ENCODE measurements around the gene PAGE2B. TPM values are rescaled to one million over a fixed set of nuclear protein-coding genes. Genes with fewer than 3 reads are reported as not detected.

PAGE2B gene
- total and polyA plus RNA-seq, 9 of the 15 experiments (the other 6 are each of a cell fraction or from before 2014, with no cell fraction given) = 1.8 to 36.0 (median 16.5) TPM

GRCh38 chrX:55028040-55028439, 46.8 kb upstream of the PAGE2B start (continued):
- no peak for TF ChIP-seq CREB5 (CRISPR knock-in tag; IDR thresholded peaks at IDR 0.05)
- TF ChIP-seq PRPF4 (IDR thresholded peaks at IDR 0.05; ENCODE audit: insufficient read depth, low read depth, low read length, poor library complexity, severe bottlenecking) = no peak
- TF ChIP-seq TAF9B (IDR thresholded peaks at IDR 0.05; ENCODE audit: partially characterized antibody) = no peak
- TF ChIP-seq GATAD2B (IDR thresholded peaks at IDR 0.05; ENCODE audit: borderline replicate concordance) = peak; percentile 70; the same call in 1 of the 2 replicates
- no peak for TF ChIP-seq LARP7 (IDR thresholded peaks at IDR 0.05)
- TF ChIP-seq ATF7 (IDR thresholded peaks at IDR 0.05) = peak; percentile 45; the same call in 1 of the 2 replicates
- TF ChIP-seq HEY1 (CRISPR knock-in tag; IDR thresholded peaks at IDR 0.05; ENCODE audit: borderline replicate concordance) = no peak
- no peak for TF ChIP-seq XRCC5 (IDR thresholded peaks at IDR 0.05; ENCODE audit: low read depth, low read length)
- no peak for TF ChIP-seq HLTF (IDR thresholded peaks at IDR 0.05)
- TF ChIP-seq BRD4 (IDR thresholded peaks at IDR 0.05) = no peak
- no peak for TF ChIP-seq ZNF764 (CRISPR knock-in tag; IDR thresholded peaks at IDR 0.05; ENCODE audit: low read depth)
- TF ChIP-seq ZBED1 (IDR thresholded peaks at IDR 0.05) = no peak
- TF ChIP-seq SLC30A9 (CRISPR knock-in tag; IDR thresholded peaks at IDR 0.05) = no peak
- TF ChIP-seq ZNF449 (CRISPR knock-in tag; IDR thresholded peaks at IDR 0.05) = no peak
- no peak for TF ChIP-seq CTCF (IDR thresholded peaks at IDR 0.05 in 2 of 3, conservative IDR thresholded peaks at IDR 0.05 in 1 of 3; ENCODE audit: insufficient read depth in 2 of 3, low read depth in 1 of 3, low read length in 3 of 3)
- TF ChIP-seq NUFIP1 (IDR thresholded peaks at IDR 0.05; ENCODE audit: partially characterized antibody) = no peak
- TF ChIP-seq ARID3A (IDR thresholded peaks at IDR 0.05; ENCODE audit: borderline replicate concordance, low read depth, low read length) = no peak
- TF ChIP-seq TRIM25 (IDR thresholded peaks at IDR 0.05; ENCODE audit: borderline replicate concordance) = no peak
- no peak for TF ChIP-seq HNRNPH1 (optimal IDR thresholded peaks at IDR 0.05; ENCODE audit: low read depth, low read length)
- TF ChIP-seq ZNF699 (CRISPR knock-in tag; IDR thresholded peaks at IDR 0.05; ENCODE audit: insufficient replicate concordance) = no peak
- peak; percentile 54; the same call in 1 of the 2 replicates for TF ChIP-seq MBD2 (IDR thresholded peaks at IDR 0.05; ENCODE audit: borderline replicate concordance, low read depth)
- TF ChIP-seq SMARCA5 (IDR thresholded peaks at IDR 0.05) = no peak
- no peak for TF ChIP-seq SNIP1 (IDR thresholded peaks at IDR 0.05; ENCODE audit: low read depth)
